Lower leg skin (tissue), 4 donors: ENCODE measurements around the gene IKBIP. TPM values are rescaled to one million over a fixed set of nuclear protein-coding genes. Genes with fewer than 3 reads are reported as not detected.

Source experiments
- DNase-seq, 2 donors: peaks; one replicate each; pipeline ENCODE4 v3.0.0-alpha.2; 2019; ENCODE audit warnings: low spot score in 2 of 2
- H3K4me3 ChIP-seq: fragments of 200-600 bp; sonication (generic); 2 replicates; pipeline ENCODE4 v1.5.1; 2017; ENCODE audit warnings: mild to moderate bottlenecking, low read depth; ENCODE audit not compliant: poor library complexity, severe bottlenecking
- POLR2A ChIP-seq, 2 donors: fragments of 450-650 bp; IDR thresholded peaks; one replicate each; pipeline ENCODE4 v1.6.1; 2016 to 2017; ENCODE audit warnings: antibody characterized with exemption in 2 of 2, mild to moderate bottlenecking in 1 of 2, moderate library complexity in 1 of 2
- WGBS, 2 donors: methylation state at CpG; one replicate each; pipeline ENCODE4 v1.1.5; 2018; 5-methylcytosine and 5-hydroxymethylcytosine counted together
- intact Hi-C: fragments of 100-400 bp; cut with DNase I; formaldehyde crosslinking; loops from one replicate; pipeline ENCODE4 v1.15.0; 2023; ENCODE audit warnings: low total_unique reads
- total RNA-seq, 4 donors: library from RNA; depleted of rRNA; stranded (reverse); fragments of >200 nt; gene quantifications; one replicate each; pipeline ENCODE4 v1.1.0, GENCODE V29; 2016
- TF ChIP-seq, protein P1 (sequence below), 3 donors: fragments of 450-650 bp; IDR thresholded peaks; one replicate each; pipeline ENCODE4 v1.5.1; 2016; ENCODE audit warnings: antibody characterized with exemption in 3 of 3, mild to moderate bottlenecking in 3 of 3, moderate library complexity in 2 of 3

Gene IKBIP
- total RNA-seq, 4 donors from 2014 or later, result 0.42 to 5.3 (median 3.2) TPM

DNA sequence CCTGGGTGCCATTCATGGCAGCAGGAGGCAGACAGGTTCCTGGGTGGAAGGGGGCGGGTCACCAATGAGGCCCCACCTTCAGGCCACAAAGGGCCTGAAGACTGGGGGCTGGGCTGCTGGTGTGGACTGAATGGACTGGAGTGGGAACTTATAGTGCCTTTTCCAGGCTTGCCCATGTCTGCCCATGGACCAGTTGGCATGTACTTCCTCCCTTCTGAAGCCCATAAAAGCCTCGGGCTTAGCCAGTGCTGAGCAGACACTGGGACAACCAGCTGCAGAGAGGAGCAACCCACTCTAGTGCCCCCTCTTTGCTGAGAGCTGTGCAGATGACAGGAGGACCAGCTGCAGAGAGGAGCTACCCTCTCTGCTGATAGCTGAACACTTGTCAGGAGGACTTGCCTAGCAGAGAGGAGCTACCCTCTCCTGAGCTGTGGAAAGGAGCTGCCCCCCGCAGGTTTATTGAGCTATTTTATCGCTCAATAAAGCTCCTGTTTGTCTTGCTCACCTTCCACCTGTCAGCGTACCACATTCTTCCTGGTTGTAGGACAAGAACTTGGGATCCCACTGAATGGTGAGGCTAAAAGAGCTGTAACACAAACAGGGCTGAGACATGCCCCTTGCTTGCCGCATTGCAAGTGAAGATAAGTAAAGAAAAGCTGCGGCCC is 34.5 kb upstream of the IKBIP start:
- intact Hi-C loops, result no loop called here
- WGBS, 2 donors, result 86 to 91% methylated on average over 6 to 7 of the region's 7 CpGs
- TF ChIP-seq, protein P1, sequence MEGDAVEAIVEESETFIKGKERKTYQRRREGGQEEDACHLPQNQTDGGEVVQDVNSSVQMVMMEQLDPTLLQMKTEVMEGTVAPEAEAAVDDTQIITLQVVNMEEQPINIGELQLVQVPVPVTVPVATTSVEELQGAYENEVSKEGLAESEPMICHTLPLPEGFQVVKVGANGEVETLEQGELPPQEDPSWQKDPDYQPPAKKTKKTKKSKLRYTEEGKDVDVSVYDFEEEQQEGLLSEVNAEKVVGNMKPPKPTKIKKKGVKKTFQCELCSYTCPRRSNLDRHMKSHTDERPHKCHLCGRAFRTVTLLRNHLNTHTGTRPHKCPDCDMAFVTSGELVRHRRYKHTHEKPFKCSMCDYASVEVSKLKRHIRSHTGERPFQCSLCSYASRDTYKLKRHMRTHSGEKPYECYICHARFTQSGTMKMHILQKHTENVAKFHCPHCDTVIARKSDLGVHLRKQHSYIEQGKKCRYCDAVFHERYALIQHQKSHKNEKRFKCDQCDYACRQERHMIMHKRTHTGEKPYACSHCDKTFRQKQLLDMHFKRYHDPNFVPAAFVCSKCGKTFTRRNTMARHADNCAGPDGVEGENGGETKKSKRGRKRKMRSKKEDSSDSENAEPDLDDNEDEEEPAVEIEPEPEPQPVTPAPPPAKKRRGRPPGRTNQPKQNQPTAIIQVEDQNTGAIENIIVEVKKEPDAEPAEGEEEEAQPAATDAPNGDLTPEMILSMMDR (IDR thresholded peaks at IDR 0.05), result no peak
- no peak overlapping the region for H3K4me3 ChIP-seq
- no peak for DNase-seq

DNA sequence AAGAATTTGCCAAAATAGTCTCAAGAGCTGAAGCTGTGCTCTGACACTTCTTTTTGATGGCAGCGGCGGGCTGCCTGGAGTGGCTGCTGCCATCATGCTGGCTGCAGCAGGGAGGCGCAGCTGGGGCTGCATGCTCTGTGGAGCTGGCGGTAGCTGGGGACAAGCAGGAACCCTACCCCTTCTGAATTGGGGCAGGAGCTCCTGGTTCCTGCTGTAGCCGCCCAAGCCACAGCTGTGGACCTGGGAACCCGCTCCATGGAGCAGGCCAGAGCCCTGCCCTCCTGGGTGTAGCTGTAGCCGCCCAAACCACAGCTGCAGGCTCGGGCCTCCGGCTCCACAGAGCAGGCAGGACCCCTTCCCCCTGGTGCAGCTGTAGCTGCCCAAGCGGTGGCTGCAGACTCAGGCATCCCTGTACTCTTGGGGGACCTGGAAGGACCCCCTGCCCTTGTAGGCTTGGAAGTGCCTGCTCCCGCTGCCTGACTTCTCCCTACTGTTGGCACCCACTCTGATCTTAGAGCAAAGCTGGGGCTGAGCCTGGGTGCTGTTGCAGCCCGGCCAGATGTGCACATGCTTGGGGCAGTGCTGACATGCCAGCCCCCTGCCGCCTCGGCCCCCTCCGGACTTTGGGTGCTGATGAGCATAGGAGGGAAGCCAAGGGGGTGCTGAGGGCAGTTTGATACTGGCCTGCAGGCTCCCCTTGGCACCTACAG is 33.8 kb upstream of the IKBIP start:
- H3K4me3 ChIP-seq, result no peak overlapping the region
- WGBS, 2 donors, result 92 to 95% methylated on average over 13 to 15 of the region's 15 CpGs
- intact Hi-C loops, result no loop called here
- TF ChIP-seq POLR2A (IDR thresholded peaks at IDR 0.05), result no peak
- TF ChIP-seq, protein P1 (IDR thresholded peaks at IDR 0.05), result no peak
- DNase-seq, result no peak

DNA sequence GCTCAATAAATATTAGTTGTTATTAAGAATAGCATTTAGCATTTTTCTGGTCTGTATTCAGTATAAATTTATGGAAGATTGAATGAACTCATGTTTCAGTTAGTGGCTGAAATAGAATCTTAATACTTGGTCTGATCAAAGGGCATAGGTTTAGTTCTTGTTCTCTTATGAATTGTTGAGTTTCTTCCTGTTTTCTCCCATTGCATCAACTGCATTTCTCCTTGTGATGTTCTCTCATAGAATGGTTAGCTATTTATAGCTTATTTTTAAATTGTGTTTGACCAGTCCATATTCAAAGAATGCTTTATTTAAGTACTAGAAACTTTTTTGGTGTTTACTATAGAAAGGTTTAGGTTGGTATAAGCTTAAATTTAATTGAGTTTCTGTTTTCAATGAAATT is 30.3 kb upstream of the IKBIP start:
- TF ChIP-seq, protein P1 (IDR thresholded peaks at IDR 0.05), result no peak
- no peak for TF ChIP-seq POLR2A (IDR thresholded peaks at IDR 0.05)
- intact Hi-C loops, result no loop called here
- no peak for DNase-seq
- no peak overlapping the region for H3K4me3 ChIP-seq

DNA sequence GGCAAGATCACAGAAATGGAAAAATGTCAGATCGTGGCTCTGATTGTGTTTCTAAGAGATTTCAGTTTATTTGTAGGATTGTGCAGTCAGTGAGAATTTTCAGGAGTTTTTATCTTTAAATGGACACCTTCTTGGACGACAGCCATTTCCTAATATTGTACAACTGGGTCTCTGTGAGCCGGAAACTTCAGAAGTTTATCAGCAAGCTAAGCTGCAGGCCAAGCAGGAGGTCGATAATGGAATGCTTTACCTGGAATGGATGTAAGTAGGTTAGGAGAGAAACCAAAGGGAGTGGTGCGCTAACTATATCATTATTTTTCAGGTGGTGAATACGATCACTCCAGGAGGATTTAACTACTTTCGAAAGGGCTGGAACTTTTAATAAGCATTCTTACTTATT is 26.9 kb upstream of the IKBIP start:
- TF ChIP-seq, protein P1 (IDR thresholded peaks at IDR 0.05), result no peak
- TF ChIP-seq POLR2A (IDR thresholded peaks at IDR 0.05), result no peak
- WGBS, 2 donors, result 87 to 89% methylated on average over 7 of the region's 7 CpGs
- DNase-seq, result no peak
- no peak overlapping the region for H3K4me3 ChIP-seq
- intact Hi-C loops, result no loop called here

DNA sequence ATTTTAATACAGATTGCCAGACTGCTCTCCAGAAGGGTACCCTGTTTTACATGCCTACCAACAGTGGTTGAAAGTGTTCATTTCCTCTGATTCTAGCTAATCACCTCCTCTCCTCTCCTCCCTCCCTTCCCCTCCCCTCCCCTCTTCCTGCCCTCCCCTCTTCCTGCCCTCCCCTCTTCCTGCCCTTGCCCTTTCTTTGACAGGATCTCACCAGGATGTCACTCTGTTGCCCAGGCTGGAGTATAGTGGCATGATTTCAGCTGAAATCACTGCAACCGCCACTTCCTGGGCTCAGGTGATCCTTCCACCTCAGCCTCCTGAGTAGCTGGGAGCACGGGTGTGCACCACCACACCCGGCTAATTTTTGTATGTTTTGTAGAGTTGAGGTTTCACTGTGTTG is 25.2 kb upstream of the IKBIP start:
- no peak for DNase-seq
- H3K4me3 ChIP-seq, result no peak overlapping the region
- no peak for TF ChIP-seq POLR2A (IDR thresholded peaks at IDR 0.05)
- TF ChIP-seq, protein P1 (IDR thresholded peaks at IDR 0.05), result no peak
- WGBS, 2 donors, result 93 to 96% methylated on average over 3 of the region's 3 CpGs
- intact Hi-C loops, result no loop called here
